ENCODE data around the gene UBE2D2.
"Not testable (repeated sequence)": the region's sequence is repeated elsewhere in the genome, so short reads cannot be mapped to it uniquely, and the experiment has no call there.

DNA sequence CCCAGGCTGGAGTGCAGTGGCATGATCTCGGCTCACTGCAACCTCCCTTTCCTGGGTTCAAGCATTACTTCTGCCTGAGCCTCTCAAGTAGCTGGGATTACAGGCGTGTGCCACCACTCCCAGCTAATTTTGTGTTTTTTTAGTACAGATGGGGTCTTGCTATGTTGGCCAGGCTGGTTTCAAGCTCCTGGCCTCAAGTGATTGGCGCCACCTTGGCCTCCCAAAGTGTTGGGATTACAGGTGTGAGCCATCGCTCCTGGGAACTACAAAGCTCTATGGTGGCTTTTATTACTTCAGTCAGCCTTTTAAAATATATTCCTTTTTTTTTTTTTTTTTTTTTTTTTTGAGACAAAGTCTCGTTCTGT lies 37.4 kb downstream of the UBE2D2 start:
- not testable (repeated sequence) for TF ChIP-seq YY1 (IDR thresholded peaks at IDR 0.05; ENCODE audit: insufficient read depth, insufficient read length); ZNF274 (IDR thresholded peaks at IDR 0.05; ENCODE audit: low read depth, low read length); SUZ12 (IDR thresholded peaks at IDR 0.05; ENCODE audit: extremely low read depth, insufficient read depth, insufficient read length)
